SK-N-MC (cell line): ENCODE measurements around the gene KRTAP5-3.
"Not testable (repeated sequence)": the region's sequence is repeated elsewhere in the genome, so short reads cannot be mapped to it uniquely, and the experiment has no call there.

Source experiments
- DNase-seq: peaks from one replicate; pipeline ENCODE4 v3.0.0-alpha.2; 2011; ENCODE audit warnings: low read depth, low spot score
- H3K27ac ChIP-seq: fragments of 200-600 bp; sonication (generic); 2 replicates; pipeline ENCODE4 v1.5.1; 2016; ENCODE audit warnings: mixed run types
- H3K36me3 ChIP-seq: fragments of 200-600 bp; sonication (generic); 2 replicates; pipeline ENCODE4 v1.6.1; 2017; ENCODE audit warnings: antibody characterized with exemption, low read length, mixed read lengths; ENCODE audit not compliant: insufficient read depth
- H3K4me3 ChIP-seq: fragments of 200-600 bp; sonication (generic); 2 replicates; pipeline ENCODE4 v1.5.1; 2016
- H3K9ac ChIP-seq: fragments of 200-600 bp; sonication (generic); 2 replicates; pipeline ENCODE4 v1.8.0; 2017; ENCODE audit warnings: mixed run types, mixed read lengths; ENCODE audit not compliant: insufficient read length
- H3K9me3 ChIP-seq: fragments of 200-600 bp; sonication (generic); 2 replicates; pipeline ENCODE4 v1.6.1; 2017; ENCODE audit warnings: low read depth, mild to moderate bottlenecking, antibody characterized with exemption, low read length, moderate library complexity, mixed read lengths
- EZH2 ChIP-seq: fragments of 200-600 bp; sonication (generic); IDR thresholded peaks from one replicate; pipeline ENCODE4 v1.6.1; 2017; ENCODE audit warnings: antibody characterized with exemption
- FOXP2 ChIP-seq: optimal IDR thresholded peaks from 2 replicates; pipeline ENCODE3; 2011; ENCODE audit warnings: mild to moderate bottlenecking, moderate library complexity; ENCODE audit not compliant: insufficient read depth; ENCODE audit errors: extremely low read length, control extremely low read depth
- POLR2AphosphoS5 ChIP-seq: IDR thresholded peaks from 2 replicates; pipeline ENCODE4 v1.6.1; 2012; ENCODE audit warnings: mild to moderate bottlenecking, low read depth, low read length, borderline replicate concordance

Gene KRTAP5-3

DNA sequence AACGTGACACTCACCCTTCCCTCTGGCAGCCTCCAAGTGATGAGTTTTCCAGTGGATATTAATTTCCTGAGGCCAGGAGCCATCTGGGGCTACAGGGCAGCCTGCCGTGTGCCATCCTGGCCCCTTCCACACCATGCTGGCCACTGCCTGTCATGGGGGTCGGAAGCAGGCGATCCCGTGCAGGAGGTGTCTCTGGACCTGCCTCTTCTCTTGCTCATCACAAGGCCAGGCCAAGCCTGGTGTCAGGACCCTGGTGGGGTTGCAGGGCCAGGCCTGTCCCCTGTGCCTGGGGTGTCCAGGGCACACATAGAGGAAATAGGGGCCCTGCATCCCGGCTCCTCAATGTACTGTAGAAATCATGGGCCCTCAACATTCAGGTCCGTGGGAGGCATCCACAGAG is 3.6 kb downstream of the KRTAP5-3 start:
- TF ChIP-seq POLR2AphosphoS5 (no peak), FOXP2 (no peak), EZH2 (no peak)
- Histone ChIP-seq H3K9ac (no peak overlapping the region), H3K36me3 (no peaks in the 10 kb centered on the region), H3K4me3 (no peak overlapping the region), H3K9me3 (no peaks in the 10 kb centered on the region), H3K27ac (no peak overlapping the region)
- no peak for DNase-seq

DNA sequence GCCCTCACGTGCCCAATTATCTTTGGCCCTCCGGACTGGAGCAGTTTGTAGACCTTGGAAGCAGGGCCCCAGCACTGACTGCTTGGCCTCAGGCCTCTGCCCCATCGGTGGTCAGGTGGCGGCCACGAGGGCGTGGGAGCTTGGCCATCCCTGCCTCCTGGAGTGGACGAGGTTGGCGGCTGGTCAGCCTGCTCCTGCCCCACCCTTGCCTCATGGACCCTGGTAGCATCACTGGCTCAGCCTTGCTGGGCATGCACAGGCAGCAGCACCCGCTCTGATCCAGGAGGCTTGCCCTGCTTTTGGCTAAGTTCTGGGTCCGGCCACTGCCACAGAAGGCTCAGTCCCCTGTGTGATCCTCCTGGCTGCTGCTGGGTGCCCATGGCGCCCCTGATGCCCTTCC is 4.1 kb downstream of the KRTAP5-3 start:
- no peaks in the 10 kb centered on the region for H3K9me3 ChIP-seq
- H3K9ac ChIP-seq, result no peak overlapping the region
- TF ChIP-seq POLR2AphosphoS5, result no peak
- no peak for TF ChIP-seq EZH2
- TF ChIP-seq FOXP2, result no peak
- H3K4me3 ChIP-seq, result no peak overlapping the region
- H3K27ac ChIP-seq, result no peak overlapping the region
- H3K36me3 ChIP-seq, result no peaks in the 10 kb centered on the region
- no peak for DNase-seq

DNA sequence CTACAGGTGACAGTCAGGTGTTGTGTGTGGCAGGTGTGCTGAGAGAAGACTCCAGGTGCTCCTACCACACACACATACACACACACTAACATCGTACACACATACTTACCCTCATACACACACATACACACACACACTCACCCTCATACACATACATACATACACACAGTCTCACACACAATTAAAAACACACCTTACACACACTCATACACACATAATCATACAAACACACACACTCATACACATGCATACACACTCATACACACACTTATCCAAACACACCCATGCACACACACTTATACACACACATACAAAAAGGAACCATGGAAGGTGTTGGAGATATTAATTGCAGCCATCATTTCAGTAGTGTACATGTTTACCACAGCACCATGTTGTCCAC is 4.6 kb downstream of the KRTAP5-3 start:
- Histone ChIP-seq H3K4me3 (no peak overlapping the region), H3K27ac (no peak overlapping the region), H3K9ac (no peak overlapping the region), H3K36me3 (no peaks in the 10 kb centered on the region), H3K9me3 (no peaks in the 10 kb centered on the region)
- DNase-seq, result no peak
- no peak for TF ChIP-seq POLR2AphosphoS5
- no peak for TF ChIP-seq FOXP2
- TF ChIP-seq EZH2, result no peak

DNA sequence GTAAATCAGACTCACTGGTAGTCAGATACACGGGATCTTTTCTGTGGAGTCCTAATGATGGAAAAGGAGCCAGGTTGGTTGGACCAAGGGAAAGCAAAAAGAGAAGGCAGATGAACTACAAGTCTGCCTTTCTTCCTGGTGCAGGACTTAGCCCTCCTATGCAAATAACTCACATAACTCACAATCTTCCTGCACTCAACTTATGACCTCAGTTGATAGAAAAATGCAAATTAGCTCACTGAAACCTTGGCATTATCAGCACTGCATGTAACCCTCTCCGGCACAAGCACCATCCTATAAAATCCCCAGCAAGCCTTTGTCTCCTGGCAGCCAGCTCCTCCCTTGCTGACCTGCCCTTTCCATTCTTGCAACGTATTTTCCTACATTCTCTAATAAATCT is 6.6 kb downstream of the KRTAP5-3 start:
- DNase-seq, H3K4me3 ChIP-seq, H3K9ac ChIP-seq, H3K27ac ChIP-seq, H3K36me3 ChIP-seq, H3K9me3 ChIP-seq: not testable (repeated sequence)

DNA sequence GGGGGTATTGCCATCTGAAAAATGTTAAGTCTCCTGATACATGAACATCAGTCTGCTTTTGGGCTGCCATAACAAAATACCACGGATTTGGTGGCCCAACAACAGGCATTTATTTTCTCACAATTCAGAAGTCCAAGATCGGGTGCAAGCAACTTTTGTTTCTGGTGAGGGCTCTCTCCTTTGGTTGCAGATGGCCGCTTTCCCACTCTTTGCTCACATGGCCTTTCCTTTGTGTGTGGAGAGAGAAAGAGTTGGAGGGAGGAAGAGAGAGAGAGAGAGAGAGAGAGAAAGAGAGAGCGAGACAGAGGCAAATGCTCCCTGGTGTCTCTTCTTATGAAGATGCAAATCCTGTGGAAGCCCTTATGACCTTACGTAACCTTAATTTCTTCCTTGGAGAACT is 7.6 kb downstream of the KRTAP5-3 start:
- H3K27ac ChIP-seq, result no peak overlapping the region
- H3K9me3 ChIP-seq, result no peaks in the 10 kb centered on the region
- H3K9ac ChIP-seq, result no peak overlapping the region
- H3K36me3 ChIP-seq, result no peaks in the 10 kb centered on the region
- H3K4me3 ChIP-seq, result no peak overlapping the region
- no peak for DNase-seq
- TF ChIP-seq EZH2, result no peak
- no peak for TF ChIP-seq POLR2AphosphoS5
- no peak for TF ChIP-seq FOXP2

DNA sequence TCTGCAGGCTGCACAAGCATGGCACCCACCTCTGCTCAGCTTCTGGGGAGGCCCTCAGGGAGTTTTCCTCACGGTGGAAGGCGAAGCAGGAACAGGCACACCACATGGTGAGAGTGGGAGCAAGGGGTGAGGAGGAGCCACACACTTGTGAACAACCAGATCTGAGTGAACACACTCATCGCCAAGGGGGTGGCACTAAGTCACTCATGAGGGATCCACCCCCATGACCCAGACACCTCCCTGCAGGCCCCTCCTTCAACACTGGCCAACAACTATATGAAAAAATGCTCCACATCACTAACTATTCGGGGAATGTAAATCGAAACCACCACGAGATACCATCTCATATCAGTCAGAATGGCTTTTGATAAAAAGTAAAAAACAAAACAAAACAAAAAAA is 9.4 kb downstream of the KRTAP5-3 start:
- Histone ChIP-seq H3K36me3 (no peaks in the 10 kb centered on the region), H3K27ac (no peak overlapping the region), H3K4me3 (no peak overlapping the region), H3K9me3 (no peaks in the 10 kb centered on the region), H3K9ac (no peak overlapping the region)
- TF ChIP-seq FOXP2 (no peak), POLR2AphosphoS5 (no peak), EZH2 (no peak)
- no peak for DNase-seq

DNA sequence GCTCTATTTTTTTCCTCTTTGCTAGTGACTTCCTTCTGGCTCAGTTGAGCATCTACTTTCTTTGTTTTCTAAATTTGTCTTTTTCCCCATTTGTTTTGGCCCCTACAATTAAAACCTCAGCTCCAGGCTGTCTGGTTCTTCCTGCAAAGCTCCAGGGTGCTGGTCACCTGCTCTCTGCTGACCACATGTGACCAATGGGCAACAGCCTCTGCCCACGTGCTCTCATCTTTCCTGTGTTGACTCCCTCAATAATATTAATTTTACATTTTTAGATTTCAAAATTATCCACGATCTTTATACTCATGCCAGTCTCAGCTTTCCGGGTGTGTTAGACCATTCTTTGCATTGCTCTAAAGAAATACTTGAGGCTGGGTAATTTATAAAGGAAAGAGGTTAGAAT is 9.9 kb downstream of the KRTAP5-3 start:
- H3K36me3 ChIP-seq, H3K27ac ChIP-seq, H3K9ac ChIP-seq, DNase-seq, H3K4me3 ChIP-seq, H3K9me3 ChIP-seq: not testable (repeated sequence)

DNA sequence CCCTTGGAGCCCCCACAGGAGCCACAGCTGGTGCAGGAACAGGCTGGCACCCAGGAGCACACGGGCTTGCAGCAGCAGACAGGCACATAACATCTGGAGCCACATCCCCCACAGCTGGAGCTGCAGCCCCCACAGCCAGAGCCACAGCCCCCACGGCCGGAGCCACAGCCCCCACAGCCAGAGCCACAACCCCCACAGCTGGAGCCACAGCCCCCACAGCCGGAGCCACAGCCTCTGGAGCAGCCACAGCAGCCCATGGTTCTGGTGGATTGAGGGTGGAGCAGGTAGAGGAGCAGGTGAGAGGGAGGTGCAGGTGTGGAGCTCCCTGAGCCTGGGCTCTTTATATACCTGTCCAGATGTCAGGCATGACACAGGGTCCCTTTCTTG is 10.3 kb downstream of the KRTAP5-3 start, which contains the start of gene KRTAP5-2:
KRTAP5-2 (minus strand) TSS at position 301 of the 387 bp plus-strand sequence; CDS start at position 257, 44 bp downstream.
- H3K27ac ChIP-seq, result no peak within 1 kb of the TSS
- no peaks in the 10 kb centered on the region for H3K36me3 ChIP-seq
- no peaks in the 10 kb centered on the region for H3K9me3 ChIP-seq
- H3K9ac ChIP-seq, result no peak within 1 kb of the TSS
- no peak within 1 kb of the TSS for H3K4me3 ChIP-seq
- TF ChIP-seq POLR2AphosphoS5 (no peak), FOXP2 (no peak), EZH2 (no peak)
- no peak for DNase-seq

DNA sequence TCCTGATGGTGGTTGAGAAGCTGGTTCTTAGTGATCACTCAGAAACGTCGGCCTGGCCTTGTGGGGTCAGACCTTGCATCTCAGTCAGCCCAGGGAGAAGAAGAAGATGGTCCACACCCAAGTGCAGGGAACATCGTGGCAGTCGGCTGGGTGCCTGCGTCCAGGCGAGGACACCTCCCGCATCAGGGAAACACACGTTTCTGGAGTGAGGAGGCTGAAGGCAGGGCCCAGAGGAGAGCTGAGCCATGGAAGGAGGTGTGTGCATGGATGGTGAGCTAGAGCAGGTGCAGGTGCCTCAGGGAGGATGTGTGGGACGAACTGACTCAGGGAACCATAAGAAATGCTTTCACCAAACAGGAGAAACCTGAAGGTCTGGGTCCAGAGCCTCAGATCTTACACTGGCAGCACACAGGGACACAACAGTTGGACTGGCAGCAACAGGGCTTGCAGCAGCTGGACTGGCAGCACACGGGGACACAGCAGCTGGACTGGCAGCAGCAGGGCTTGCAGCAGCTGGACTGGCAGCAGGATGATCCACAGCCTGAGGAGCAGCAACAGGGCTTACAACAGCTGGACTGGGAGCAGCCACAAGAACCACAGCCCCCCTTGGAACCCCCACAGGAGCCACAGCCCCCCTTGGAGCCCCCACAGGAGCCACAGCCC is 10.8 kb downstream of the KRTAP5-3 start:
- TF ChIP-seq POLR2AphosphoS5, result no peak
- TF ChIP-seq FOXP2, result no peak
- no peak for TF ChIP-seq EZH2
- Histone ChIP-seq H3K9ac (no peak overlapping the region), H3K36me3 (no peaks in the 10 kb centered on the region), H3K9me3 (no peaks in the 10 kb centered on the region), H3K4me3 (no peak overlapping the region), H3K27ac (no peak overlapping the region)
- no peak for DNase-seq

DNA sequence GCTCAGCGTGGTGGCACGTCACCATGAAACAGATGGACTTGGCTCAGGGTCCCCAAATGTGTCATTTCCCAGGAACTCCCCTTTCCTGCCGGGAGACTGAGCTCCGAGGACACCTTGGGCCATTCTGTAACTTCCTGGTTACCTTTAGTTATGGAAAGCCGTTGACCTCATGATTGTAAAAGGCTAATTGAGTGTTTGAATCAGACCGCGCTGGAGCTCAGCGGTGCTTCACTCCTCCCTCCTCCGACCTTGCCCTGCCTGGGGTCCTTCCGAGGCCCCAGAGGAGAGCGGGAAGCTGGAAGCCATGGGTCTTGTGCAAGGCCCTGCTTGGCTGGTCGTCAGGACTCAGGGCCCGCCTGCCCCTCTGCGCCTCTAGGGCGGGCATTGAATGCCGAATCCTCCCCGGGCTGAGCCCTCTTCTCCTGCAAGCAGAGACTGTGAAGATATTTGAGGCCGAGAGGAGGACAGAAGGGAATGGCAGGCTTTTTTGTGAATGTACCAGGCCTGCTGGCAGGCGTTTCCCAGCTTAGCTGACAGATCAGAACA is 11.6 kb downstream of the KRTAP5-3 start:
- DNase-seq, H3K4me3 ChIP-seq, H3K9ac ChIP-seq, H3K36me3 ChIP-seq, H3K27ac ChIP-seq, H3K9me3 ChIP-seq: not testable (repeated sequence)

DNA sequence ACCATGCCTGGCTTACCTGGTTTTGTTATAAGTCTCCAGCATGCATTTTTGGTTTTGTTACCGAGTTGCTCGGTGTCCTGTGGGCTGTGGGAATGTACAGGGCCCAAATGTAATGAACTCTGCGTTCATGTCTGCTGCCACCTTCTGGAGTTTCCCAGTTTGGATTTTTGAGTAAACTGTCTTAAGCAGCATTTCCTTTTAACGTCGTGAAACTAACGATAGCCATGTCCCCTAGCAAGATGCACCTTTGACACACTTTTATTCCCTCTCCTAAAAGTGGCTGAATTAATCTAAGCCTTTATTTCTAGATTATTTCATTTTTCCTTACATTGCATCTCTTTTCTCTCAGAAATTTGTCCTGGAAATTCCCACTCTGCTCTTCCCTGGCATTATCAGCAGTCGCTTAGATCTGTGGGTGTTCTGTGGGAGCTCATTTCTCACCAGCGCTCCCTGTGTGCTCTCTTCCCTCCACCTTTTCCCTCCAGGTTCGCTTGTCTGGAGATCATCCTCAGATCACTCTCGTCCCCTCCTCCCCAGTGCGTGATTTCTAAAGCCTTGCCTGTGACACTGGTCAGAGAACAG is 12.2 kb downstream of the KRTAP5-3 start:
- not testable (repeated sequence) for DNase-seq, H3K9ac ChIP-seq, H3K27ac ChIP-seq

More for the DNA sequence above, 12.2 kb downstream of the KRTAP5-3 start:
- not testable (repeated sequence) for H3K9me3 ChIP-seq, H3K36me3 ChIP-seq, H3K4me3 ChIP-seq
